ENCODE results near the gene CHRM5. TPM values are rescaled to one million over a fixed set of nuclear protein-coding genes. Genes with fewer than 3 reads are reported as not detected.

The CHRM5 gene
- not detected for total RNA-seq

GRCh38 chr15:33968224-33968623, at the start of gene CHRM5:
Gene CHRM5 (plus strand): TSS chr15:33968497. CDS start chr15:34062718, 94,221 bp downstream.
- H3K4me1 Mint-ChIP-seq (ENCODE audit: low read depth in 2 of 2): no peaks in the 10 kb centered on the region
- no peak for DNase-seq (ENCODE audit: low spot score)
- no peak within 1 kb of the TSS for H3K4me3 Mint-ChIP-seq
- no peaks in the 10 kb centered on the region for H3K27me3 Mint-ChIP-seq
- no peaks in the 10 kb centered on the region for H3K36me3 Mint-ChIP-seq
- no peak within 1 kb of the TSS for H3K27ac Mint-ChIP-seq
- ATAC-seq: no peak
- H3K9me3 Mint-ChIP-seq: no peaks in the 10 kb centered on the region

GRCh38 chr15:33923446-33923845, 44.9 kb upstream of the CHRM5 start:
- DNase-seq (ENCODE audit: low spot score) (no peak), ATAC-seq (no peak)
- Mint-ChIP-seq H3K36me3 (no peaks in the 10 kb centered on the region), H3K27me3 (no peaks in the 10 kb centered on the region), H3K4me3 (no peak overlapping the region), H3K27ac (no peak overlapping the region), H3K9me3 (no peaks in the 10 kb centered on the region), H3K4me1 (ENCODE audit: low read depth in 2 of 2) (peaks cover 0 to 2% of the 10 kb centered on the region in 2 donors)

- H3K4me3 Mint-ChIP-seq: no peak overlapping the region
- H3K4me1 Mint-ChIP-seq (ENCODE audit: low read depth in 2 of 2): no peaks in the 10 kb centered on the region
- ATAC-seq: no peak
- no peaks in the 10 kb centered on the region for H3K36me3 Mint-ChIP-seq
- H3K27ac Mint-ChIP-seq: no peak overlapping the region
- DNase-seq (ENCODE audit: low spot score): no peak
- H3K27me3 Mint-ChIP-seq: no peaks in the 10 kb centered on the region
- no peaks in the 10 kb centered on the region for H3K9me3 Mint-ChIP-seq
These were observed 42.0 kb upstream of the CHRM5 start for GRCh38 chr15:33926260-33926659.

- Mint-ChIP-seq H3K27me3 (no peaks in the 10 kb centered on the region), H3K36me3 (no peaks in the 10 kb centered on the region)
- no peak for ATAC-seq
These were observed 35.6 kb upstream of the CHRM5 start for GRCh38 chr15:33932734-33933133.

GRCh38 chr15:33934396-33934795, 33.9 kb upstream of the CHRM5 start:
- H3K36me3 Mint-ChIP-seq: no peaks in the 10 kb centered on the region
- no peak for DNase-seq (ENCODE audit: low spot score)
- no peaks in the 10 kb centered on the region for H3K9me3 Mint-ChIP-seq
- no peak overlapping the region for H3K27ac Mint-ChIP-seq
- H3K4me1 Mint-ChIP-seq (ENCODE audit: low read depth in 2 of 2): no peaks in the 10 kb centered on the region
- ATAC-seq: no peak
- H3K27me3 Mint-ChIP-seq: no peaks in the 10 kb centered on the region
- no peak overlapping the region for H3K4me3 Mint-ChIP-seq

More at GRCh38 chr15:33932734-33933133, 35.6 kb upstream of the CHRM5 start:
- Mint-ChIP-seq H3K27ac (no peak overlapping the region), H3K4me3 (no peak overlapping the region), H3K9me3 (no peaks in the 10 kb centered on the region), H3K4me1 (ENCODE audit: low read depth in 2 of 2) (no peaks in the 10 kb centered on the region)
- DNase-seq (ENCODE audit: low spot score): no peak

GRCh38 chr15:33934921-33935320, 33.4 kb upstream of the CHRM5 start:
- H3K36me3 Mint-ChIP-seq: no peaks in the 10 kb centered on the region
- no peaks in the 10 kb centered on the region for H3K4me1 Mint-ChIP-seq (ENCODE audit: low read depth in 2 of 2)
- ATAC-seq (no peak), DNase-seq (ENCODE audit: low spot score) (no peak)
- no peaks in the 10 kb centered on the region for H3K9me3 Mint-ChIP-seq
- H3K27ac Mint-ChIP-seq: no peak overlapping the region
- no peaks in the 10 kb centered on the region for H3K27me3 Mint-ChIP-seq
- no peak overlapping the region for H3K4me3 Mint-ChIP-seq

GRCh38 chr15:33941279-33942063, 26.8 kb upstream of the CHRM5 start:
- H3K4me1 Mint-ChIP-seq (ENCODE audit: low read depth in 2 of 2): peaks cover 4 to 7% of the 10 kb centered on the region in 2 donors
- no peaks in the 10 kb centered on the region for H3K9me3 Mint-ChIP-seq
- no peaks in the 10 kb centered on the region for H3K27me3 Mint-ChIP-seq
- ATAC-seq: no peak
- H3K4me3 Mint-ChIP-seq: no peak overlapping the region
- no peak overlapping the region for H3K27ac Mint-ChIP-seq
- H3K36me3 Mint-ChIP-seq: peaks cover 3% of the 10 kb centered on the region
- DNase-seq (ENCODE audit: low spot score): no peak

GRCh38 chr15:33946152-33946551, 22.1 kb upstream of the CHRM5 start:
- ATAC-seq: no peak

GRCh38 chr15:33955945-33956344, 12.4 kb upstream of the CHRM5 start:
- ATAC-seq: no peak
- no peak overlapping the region for H3K4me3 Mint-ChIP-seq
- no peaks in the 10 kb centered on the region for H3K27me3 Mint-ChIP-seq

More at GRCh38 chr15:33946152-33946551, 22.1 kb upstream of the CHRM5 start:
- DNase-seq (ENCODE audit: low spot score): no peak
- H3K9me3 Mint-ChIP-seq: no peaks in the 10 kb centered on the region
- peaks cover 5% of the 10 kb centered on the region for H3K36me3 Mint-ChIP-seq
- peaks cover 6 to 9% of the 10 kb centered on the region in 2 donors for H3K4me1 Mint-ChIP-seq (ENCODE audit: low read depth in 2 of 2)
- H3K4me3 Mint-ChIP-seq: no peak overlapping the region
- H3K27ac Mint-ChIP-seq: no peak overlapping the region
- H3K27me3 Mint-ChIP-seq: no peaks in the 10 kb centered on the region

GRCh38 chr15:33956397-33956796, 11.9 kb upstream of the CHRM5 start:
- H3K27me3 Mint-ChIP-seq: no peaks in the 10 kb centered on the region
- H3K27ac Mint-ChIP-seq: no peak overlapping the region

More at GRCh38 chr15:33955945-33956344, 12.4 kb upstream of the CHRM5 start:
- H3K9me3 Mint-ChIP-seq: no peaks in the 10 kb centered on the region
- no peaks in the 10 kb centered on the region for H3K36me3 Mint-ChIP-seq
- DNase-seq (ENCODE audit: low spot score): no peak
- peaks cover 0 to 4% of the 10 kb centered on the region in 2 donors for H3K4me1 Mint-ChIP-seq (ENCODE audit: low read depth in 2 of 2)
- no peak overlapping the region for H3K27ac Mint-ChIP-seq

GRCh38 chr15:33959844-33960548, 8.3 kb upstream of the CHRM5 start:
- Mint-ChIP-seq H3K27me3 (no peaks in the 10 kb centered on the region), H3K9me3 (no peaks in the 10 kb centered on the region), H3K36me3 (no peaks in the 10 kb centered on the region), H3K4me3 (no peak overlapping the region), H3K4me1 (ENCODE audit: low read depth in 2 of 2) (peaks cover 0 to 4% of the 10 kb centered on the region in 2 donors), H3K27ac (no peak overlapping the region)
- ATAC-seq (no peak), DNase-seq (ENCODE audit: low spot score) (no peak)

More at GRCh38 chr15:33956397-33956796, 11.9 kb upstream of the CHRM5 start:
- no peak overlapping the region for H3K4me3 Mint-ChIP-seq
- H3K36me3 Mint-ChIP-seq: no peaks in the 10 kb centered on the region
- H3K4me1 Mint-ChIP-seq (ENCODE audit: low read depth in 2 of 2): peaks cover 0 to 4% of the 10 kb centered on the region in 2 donors
- no peaks in the 10 kb centered on the region for H3K9me3 Mint-ChIP-seq
- DNase-seq (ENCODE audit: low spot score) (no peak), ATAC-seq (no peak)

- DNase-seq (ENCODE audit: low spot score): no peak
- Mint-ChIP-seq H3K9me3 (no peaks in the 10 kb centered on the region), H3K4me1 (ENCODE audit: low read depth in 2 of 2) (peaks cover 0 to 4% of the 10 kb centered on the region in 2 donors), H3K4me3 (no peak overlapping the region), H3K36me3 (no peaks in the 10 kb centered on the region), H3K27me3 (no peaks in the 10 kb centered on the region), H3K27ac (no peak overlapping the region)
- ATAC-seq: no peak
These were observed 7.8 kb upstream of the CHRM5 start for GRCh38 chr15:33960549-33960935.

GRCh38 chr15:33963831-33964664, 4.2 kb upstream of the CHRM5 start:
- Mint-ChIP-seq H3K27ac (no peak overlapping the region), H3K36me3 (no peaks in the 10 kb centered on the region)

More at GRCh38 chr15:33963831-33964664, 4.2 kb upstream of the CHRM5 start:
- H3K4me3 Mint-ChIP-seq: no peak overlapping the region
- H3K27me3 Mint-ChIP-seq: no peaks in the 10 kb centered on the region
- ATAC-seq (no peak), DNase-seq (ENCODE audit: low spot score) (no peak)
- no peaks in the 10 kb centered on the region for H3K9me3 Mint-ChIP-seq
- peaks cover 0 to 4% of the 10 kb centered on the region in 2 donors for H3K4me1 Mint-ChIP-seq (ENCODE audit: low read depth in 2 of 2)
